NT2/D1 (cell line): ENCODE results near the gene MYO1E.

ENCODE experiments used
- YY1 ChIP-seq: IDR thresholded peaks from 2 replicates; pipeline ENCODE4 v1.6.1; 2011; ENCODE audit not compliant: insufficient read length, insufficient read depth
- ZNF274 ChIP-seq: IDR thresholded peaks from 2 replicates; pipeline ENCODE4 v1.6.1; 2011; ENCODE audit warnings: mild to moderate bottlenecking, low read depth, low read length

GRCh38 chr15:59289574-59289973, 83.1 kb downstream of the MYO1E start:
- TF ChIP-seq YY1, result no peak
- TF ChIP-seq ZNF274, result no peak
